ENCODE measurements around the gene CALM3.

Gene CALM3

GRCh38 chr19:46660008-46660517 lies 58.9 kb downstream of the CALM3 start:
- TF ChIP-seq CTCF (IDR thresholded peaks at IDR 0.05; ENCODE audit: control extremely low read depth, extremely low read depth, low read depth, missing control alignments) = no peak
- ChIA-PET CTCF (interaction anchor here (1.0 to 7.9 kb wide), 3 partner anchors 46 to 130 kb away, joined by 3 to 287 read pairs (median 3); no protein-coding TSS in a partner anchor), POLR2A (interaction anchor here (0.5 kb wide), 1 partner anchor 10 kb away, joined by 3 read pairs; no protein-coding TSS in a partner anchor)

More at GRCh38 chr19:46660008-46660517, 58.9 kb downstream of the CALM3 start:
- DNase-seq (ENCODE audit: extremely low spot score) = peak; percentile 28

All from GM10248 (cell line).